IPS-18a (cell line): ENCODE results near the gene ADAMTS7.
"Not testable (repeated sequence)": the region's sequence is repeated elsewhere in the genome, so short reads cannot be mapped to it uniquely, and the experiment has no call there.

Source experiments
- H3K27ac ChIP-seq: one replicate; pipeline ENCODE4 v1.5.1; 2013; ENCODE audit warnings: low read length
- H3K27me3 ChIP-seq: one replicate; pipeline ENCODE4 v1.6.1; 2013; ENCODE audit warnings: mild to moderate bottlenecking, low read length; ENCODE audit not compliant: control insufficient read depth, insufficient read depth
- H3K36me3 ChIP-seq: one replicate; pipeline ENCODE4 v1.6.1; 2013; ENCODE audit warnings: low read depth, low read length; ENCODE audit not compliant: control insufficient read depth
- H3K4me1 ChIP-seq: one replicate; pipeline ENCODE4 v1.6.1; 2013; ENCODE audit warnings: low read depth, low read length; ENCODE audit not compliant: control insufficient read depth
- H3K4me3 ChIP-seq: one replicate; pipeline ENCODE4 v1.5.1; 2013; ENCODE audit warnings: low read length
- H3K9ac ChIP-seq: one replicate; pipeline ENCODE4 v1.6.1; 2013; ENCODE audit warnings: mild to moderate bottlenecking, low read length, moderate library complexity
- H3K9me3 ChIP-seq: one replicate; pipeline ENCODE4 v1.6.1; 2013; ENCODE audit warnings: low read depth, low read length; ENCODE audit not compliant: control insufficient read depth

ADAMTS7 gene

GRCh38 chr15:78841376-78841706 is 30.1 kb upstream of the ADAMTS7 start:
- Histone ChIP-seq H3K36me3 (no peaks in the 10 kb centered on the region), H3K27ac (no peak overlapping the region), H3K9ac (no peak overlapping the region), H3K27me3 (no peaks in the 10 kb centered on the region), H3K4me3 (no peak overlapping the region), H3K4me1 (no peaks in the 10 kb centered on the region), H3K9me3 (no peaks in the 10 kb centered on the region)

- no peaks in the 10 kb centered on the region for H3K4me1 ChIP-seq
- H3K4me3 ChIP-seq = no peak overlapping the region
- no peaks in the 10 kb centered on the region for H3K27me3 ChIP-seq
- no peak overlapping the region for H3K27ac ChIP-seq
- H3K9ac ChIP-seq = no peak overlapping the region
- H3K9me3 ChIP-seq = no peaks in the 10 kb centered on the region
- H3K36me3 ChIP-seq = no peaks in the 10 kb centered on the region
Observed at GRCh38 chr15:78840661-78841375, 29.6 kb upstream of the ADAMTS7 start.

DNA sequence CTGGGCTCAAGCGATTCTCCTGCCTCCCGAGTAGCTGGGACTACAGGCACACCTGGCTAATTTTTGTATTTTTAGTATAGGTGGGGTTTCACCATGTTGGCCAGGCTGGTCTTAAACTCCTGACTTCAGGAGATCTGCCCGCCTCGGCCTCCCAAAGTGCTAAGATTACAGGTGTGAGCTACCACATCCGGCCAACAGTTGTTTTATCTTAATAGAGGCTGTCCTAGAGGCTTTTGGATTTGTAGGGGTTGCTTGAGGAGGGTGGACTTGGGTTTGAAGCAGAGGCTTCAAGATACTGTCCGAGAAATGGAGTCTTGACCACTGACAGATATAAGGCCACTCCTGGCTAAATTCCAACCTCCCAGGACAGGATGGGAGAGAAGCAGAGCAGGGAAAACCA is 27.9 kb upstream of the ADAMTS7 start:
- not testable (repeated sequence) for H3K36me3 ChIP-seq, H3K9ac ChIP-seq, H3K4me3 ChIP-seq, H3K27me3 ChIP-seq, H3K9me3 ChIP-seq, H3K27ac ChIP-seq, H3K4me1 ChIP-seq

- H3K36me3 ChIP-seq = no peaks in the 10 kb centered on the region
- no peak overlapping the region for H3K27ac ChIP-seq
- no peak overlapping the region for H3K9ac ChIP-seq
- no peaks in the 10 kb centered on the region for H3K4me1 ChIP-seq
- H3K4me3 ChIP-seq = no peak overlapping the region
- H3K27me3 ChIP-seq = no peaks in the 10 kb centered on the region
- no peaks in the 10 kb centered on the region for H3K9me3 ChIP-seq
Observed at GRCh38 chr15:78838489-78838888, 27.2 kb upstream of the ADAMTS7 start.

- Histone ChIP-seq H3K9me3 (no peaks in the 10 kb centered on the region), H3K4me1 (no peaks in the 10 kb centered on the region), H3K9ac (no peak overlapping the region), H3K4me3 (no peak overlapping the region), H3K36me3 (no peaks in the 10 kb centered on the region), H3K27me3 (no peaks in the 10 kb centered on the region), H3K27ac (no peak overlapping the region)
Observed at GRCh38 chr15:78837543-78837942, 26.3 kb upstream of the ADAMTS7 start.

- no peaks in the 10 kb centered on the region for H3K27me3 ChIP-seq
- no peaks in the 10 kb centered on the region for H3K9me3 ChIP-seq
Observed at GRCh38 chr15:78837131-78837530, 25.9 kb upstream of the ADAMTS7 start.

GRCh38 chr15:78836333-78836732 is 25.1 kb upstream of the ADAMTS7 start:
- Histone ChIP-seq H3K9me3 (no peaks in the 10 kb centered on the region), H3K27me3 (no peaks in the 10 kb centered on the region), H3K36me3 (no peaks in the 10 kb centered on the region), H3K4me3 (no peak overlapping the region), H3K4me1 (no peaks in the 10 kb centered on the region), H3K27ac (no peak overlapping the region), H3K9ac (no peak overlapping the region)

More at GRCh38 chr15:78837131-78837530, 25.9 kb upstream of the ADAMTS7 start:
- H3K27ac ChIP-seq = no peak overlapping the region
- no peak overlapping the region for H3K4me3 ChIP-seq
- H3K9ac ChIP-seq = no peak overlapping the region
- H3K36me3 ChIP-seq = no peaks in the 10 kb centered on the region
- H3K4me1 ChIP-seq = no peaks in the 10 kb centered on the region

DNA sequence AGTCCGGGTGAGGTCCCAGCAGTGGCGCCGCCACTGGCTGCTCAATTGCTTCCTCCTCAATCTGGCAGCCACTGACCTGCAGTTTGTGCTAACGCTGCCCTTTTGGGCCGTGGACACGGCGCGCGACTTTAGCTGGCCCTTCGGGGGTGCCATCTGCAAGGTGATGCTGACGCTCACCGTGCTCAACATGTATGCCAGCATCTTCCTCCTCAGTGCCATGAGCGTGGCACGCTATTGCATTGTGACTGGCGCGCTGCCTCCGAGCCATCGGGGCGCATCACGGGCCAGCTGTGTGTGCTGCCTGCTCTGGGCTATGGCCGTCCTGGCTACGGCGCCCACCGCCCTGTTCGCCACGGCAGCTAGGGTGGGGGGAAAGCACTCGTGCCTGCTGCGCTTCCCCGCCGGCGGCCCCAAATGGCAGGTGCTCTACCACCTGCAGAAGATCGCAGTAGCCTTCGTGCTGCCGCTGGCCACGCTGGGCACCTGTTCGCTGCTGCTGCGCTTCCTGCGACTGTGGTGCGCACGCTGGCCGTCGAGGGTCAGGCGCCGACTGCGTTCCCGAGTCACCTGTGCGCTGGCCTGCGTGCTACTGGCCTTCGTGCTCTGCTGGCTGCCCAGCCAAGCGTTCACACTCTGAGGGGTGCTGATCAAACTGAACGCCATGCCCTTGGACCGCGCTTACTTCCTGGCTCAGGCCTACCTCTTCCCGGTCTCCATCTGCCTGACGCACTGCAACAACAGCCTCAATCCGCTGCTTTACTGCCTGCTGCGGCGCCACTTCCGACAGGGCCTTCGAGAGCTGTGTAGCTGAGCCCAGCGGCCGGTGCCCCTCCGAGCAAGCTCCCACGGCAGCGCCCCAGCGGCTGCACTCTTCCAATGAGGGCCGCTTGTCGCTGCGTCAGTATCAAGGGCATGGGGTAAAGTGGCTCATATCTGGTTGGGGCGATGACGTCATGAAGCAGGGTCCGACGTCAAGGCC is 20.3 kb upstream of the ADAMTS7 start:
- no peaks in the 10 kb centered on the region for H3K36me3 ChIP-seq
- no peaks in the 10 kb centered on the region for H3K4me1 ChIP-seq
- no peaks in the 10 kb centered on the region for H3K9me3 ChIP-seq
- no peak overlapping the region for H3K9ac ChIP-seq
- no peaks in the 10 kb centered on the region for H3K27me3 ChIP-seq
- H3K4me3 ChIP-seq = no peak overlapping the region
- H3K27ac ChIP-seq = no peak overlapping the region

- no peaks in the 10 kb centered on the region for H3K27me3 ChIP-seq
- no peaks in the 10 kb centered on the region for H3K36me3 ChIP-seq
- H3K9me3 ChIP-seq = no peaks in the 10 kb centered on the region
- H3K27ac ChIP-seq = no peak overlapping the region
- no peaks in the 10 kb centered on the region for H3K4me1 ChIP-seq
- no peak overlapping the region for H3K9ac ChIP-seq
- H3K4me3 ChIP-seq = no peak overlapping the region
Observed at GRCh38 chr15:78830514-78831228, 19.4 kb upstream of the ADAMTS7 start.

GRCh38 chr15:78828920-78829319 is 17.7 kb upstream of the ADAMTS7 start:
- H3K27ac ChIP-seq = no peak overlapping the region
- no peak overlapping the region for H3K9ac ChIP-seq
- no peaks in the 10 kb centered on the region for H3K4me1 ChIP-seq
- no peaks in the 10 kb centered on the region for H3K9me3 ChIP-seq
- H3K36me3 ChIP-seq = no peaks in the 10 kb centered on the region
- no peak overlapping the region for H3K4me3 ChIP-seq
- no peaks in the 10 kb centered on the region for H3K27me3 ChIP-seq

- no peaks in the 10 kb centered on the region for H3K9me3 ChIP-seq
- no peaks in the 10 kb centered on the region for H3K4me1 ChIP-seq
- H3K36me3 ChIP-seq = no peaks in the 10 kb centered on the region
- no peak overlapping the region for H3K27ac ChIP-seq
- no peaks in the 10 kb centered on the region for H3K27me3 ChIP-seq
- H3K9ac ChIP-seq = no peak overlapping the region
- H3K4me3 ChIP-seq = no peak overlapping the region
Observed at GRCh38 chr15:78822514-78822913, 11.2 kb upstream of the ADAMTS7 start.
